Lower leg skin (tissue), 3 donors: ENCODE results near the gene SMARCAD1.

ENCODE experiments used
- CTCF ChIP-seq, 3 donors: fragments of 450-650 bp; IDR thresholded peaks; one replicate each; pipeline ENCODE4 v1.5.1; 2016; ENCODE audit warnings: antibody characterized with exemption in 3 of 3, mild to moderate bottlenecking in 3 of 3, moderate library complexity in 2 of 3
- POLR2A ChIP-seq, 2 donors: fragments of 450-650 bp; IDR thresholded peaks; one replicate each; pipeline ENCODE4 v1.6.1; 2016 to 2017; ENCODE audit warnings: antibody characterized with exemption in 2 of 2, mild to moderate bottlenecking in 1 of 2, moderate library complexity in 1 of 2

GRCh38 chr4:94240384-94240783, 32.7 kb downstream of the SMARCAD1 start:
- no peak for TF ChIP-seq POLR2A (IDR thresholded peaks at IDR 0.05)
- no peak for TF ChIP-seq CTCF (IDR thresholded peaks at IDR 0.05)
